GM19372 (cell line): ENCODE results near the gene TMEM178B.

Experiments
- ATAC-seq: cut with Tn5 transposase; IDR thresholded peaks from one replicate; pipeline ENCODE4 v1.9.1; 2021; ENCODE audit warnings: mild to moderate bottlenecking, low read depth, moderate library complexity; ENCODE audit not compliant: unreplicated experiment

The TMEM178B gene

GRCh38 chr7:141444961-141445360, 371.1 kb downstream of the TMEM178B start:
- no peak for ATAC-seq

- no peak for ATAC-seq
Observed at GRCh38 chr7:141451232-141451631, 377.4 kb downstream of the TMEM178B start.

GRCh38 chr7:141452911-141453310, 379.0 kb downstream of the TMEM178B start:
- no peak for ATAC-seq

- ATAC-seq, result no peak
Observed at GRCh38 chr7:141454338-141454737, 380.5 kb downstream of the TMEM178B start.

GRCh38 chr7:141455723-141456122, 381.9 kb downstream of the TMEM178B start:
- ATAC-seq, result no peak

GRCh38 chr7:141456298-141456697, 382.4 kb downstream of the TMEM178B start:
- ATAC-seq, result no peak

GRCh38 chr7:141456711-141457110, 382.8 kb downstream of the TMEM178B start:
- ATAC-seq, result no peak

- ATAC-seq, result no peak
Observed at GRCh38 chr7:141460781-141461715, 387.2 kb downstream of the TMEM178B start.

GRCh38 chr7:141461924-141462323, 388.1 kb downstream of the TMEM178B start:
- no peak for ATAC-seq

- no peak for ATAC-seq
Observed at GRCh38 chr7:141462958-141463357, 389.1 kb downstream of the TMEM178B start.

- ATAC-seq, result no peak
Observed at GRCh38 chr7:141463986-141464385, 390.1 kb downstream of the TMEM178B start.

- ATAC-seq, result no peak
Observed at GRCh38 chr7:141464551-141464950, 390.7 kb downstream of the TMEM178B start.

- no peak for ATAC-seq
Observed at GRCh38 chr7:141466151-141466904, 392.5 kb downstream of the TMEM178B start.

- ATAC-seq, result no peak
Observed at GRCh38 chr7:141468341-141468740, 394.5 kb downstream of the TMEM178B start.

- no peak for ATAC-seq
Observed at GRCh38 chr7:141475679-141476078, 401.8 kb downstream of the TMEM178B start.

GRCh38 chr7:141477865-141478264, 404.0 kb downstream of the TMEM178B start:
- no peak for ATAC-seq

- ATAC-seq, result no peak
Observed at GRCh38 chr7:141478845-141479244, 405.0 kb downstream of the TMEM178B start.

GRCh38 chr7:141480953-141481352, 407.1 kb downstream of the TMEM178B start:
- ATAC-seq, result no peak

- no peak for ATAC-seq
Observed at GRCh38 chr7:141481971-141482370, 408.1 kb downstream of the TMEM178B start.

- no peak for ATAC-seq
Observed at GRCh38 chr7:141483044-141483443, 409.2 kb downstream of the TMEM178B start.

- ATAC-seq, result no peak
Observed at GRCh38 chr7:141484907-141485306, 411.0 kb downstream of the TMEM178B start.
